Nephron (organoid): ENCODE measurements around the gene TMEM95.

Experiments used
- H3K27ac Mint-ChIP-seq, 3 experiments: 2 replicates each; pipeline ENCODE4 v1.8.0; 2020; ENCODE audit warnings: mixed read lengths in 3 of 3, mild to moderate bottlenecking in 2 of 3, moderate library complexity in 1 of 3
- H3K27me3 Mint-ChIP-seq: 2 replicates; pipeline ENCODE4 v1.8.0; 2021; ENCODE audit warnings: low read depth, mild to moderate bottlenecking, moderate library complexity, mixed read lengths
- H3K36me3 Mint-ChIP-seq: 2 replicates; pipeline ENCODE4 v1.8.0; 2020; ENCODE audit warnings: low read depth, mixed read lengths
- H3K4me1 Mint-ChIP-seq: 2 replicates; pipeline ENCODE4 v1.8.0; 2020; ENCODE audit warnings: mixed read lengths
- H3K4me3 Mint-ChIP-seq, 3 experiments: 2 replicates each; pipeline ENCODE4 v1.8.0; 2020; ENCODE audit warnings: mild to moderate bottlenecking in 3 of 3, mixed read lengths in 3 of 3, moderate library complexity in 2 of 3
- H3K9me3 Mint-ChIP-seq: 2 replicates; pipeline ENCODE4 v1.8.0; 2020; ENCODE audit warnings: mixed read lengths
- TF ChIP-seq, protein P1 (sequence below), 3 experiments: fragments of 200-600 bp; sonication (generic); IDR thresholded peaks; one replicate each; pipeline ENCODE4 v1.5.0; 2021; ENCODE audit warnings: antibody characterized with exemption in 3 of 3; ENCODE audit not compliant: unreplicated experiment in 3 of 3

TMEM95 gene

GRCh38 chr17:7341842-7342241 lies 13.1 kb upstream of the TMEM95 start:
- Mint-ChIP-seq H3K27ac (no peak overlapping the region), H3K4me3 (no peak overlapping the region), H3K27me3 (peaks cover 10% of the 10 kb centered on the region), H3K9me3 (no peaks in the 10 kb centered on the region), H3K4me1 (no peaks in the 10 kb centered on the region), H3K36me3 (no peaks in the 10 kb centered on the region)
- TF ChIP-seq, protein P1, sequence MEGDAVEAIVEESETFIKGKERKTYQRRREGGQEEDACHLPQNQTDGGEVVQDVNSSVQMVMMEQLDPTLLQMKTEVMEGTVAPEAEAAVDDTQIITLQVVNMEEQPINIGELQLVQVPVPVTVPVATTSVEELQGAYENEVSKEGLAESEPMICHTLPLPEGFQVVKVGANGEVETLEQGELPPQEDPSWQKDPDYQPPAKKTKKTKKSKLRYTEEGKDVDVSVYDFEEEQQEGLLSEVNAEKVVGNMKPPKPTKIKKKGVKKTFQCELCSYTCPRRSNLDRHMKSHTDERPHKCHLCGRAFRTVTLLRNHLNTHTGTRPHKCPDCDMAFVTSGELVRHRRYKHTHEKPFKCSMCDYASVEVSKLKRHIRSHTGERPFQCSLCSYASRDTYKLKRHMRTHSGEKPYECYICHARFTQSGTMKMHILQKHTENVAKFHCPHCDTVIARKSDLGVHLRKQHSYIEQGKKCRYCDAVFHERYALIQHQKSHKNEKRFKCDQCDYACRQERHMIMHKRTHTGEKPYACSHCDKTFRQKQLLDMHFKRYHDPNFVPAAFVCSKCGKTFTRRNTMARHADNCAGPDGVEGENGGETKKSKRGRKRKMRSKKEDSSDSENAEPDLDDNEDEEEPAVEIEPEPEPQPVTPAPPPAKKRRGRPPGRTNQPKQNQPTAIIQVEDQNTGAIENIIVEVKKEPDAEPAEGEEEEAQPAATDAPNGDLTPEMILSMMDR (IDR thresholded peaks at IDR 0.05; ENCODE audit: unreplicated experiment in 3 of 3) = no peak

DNA sequence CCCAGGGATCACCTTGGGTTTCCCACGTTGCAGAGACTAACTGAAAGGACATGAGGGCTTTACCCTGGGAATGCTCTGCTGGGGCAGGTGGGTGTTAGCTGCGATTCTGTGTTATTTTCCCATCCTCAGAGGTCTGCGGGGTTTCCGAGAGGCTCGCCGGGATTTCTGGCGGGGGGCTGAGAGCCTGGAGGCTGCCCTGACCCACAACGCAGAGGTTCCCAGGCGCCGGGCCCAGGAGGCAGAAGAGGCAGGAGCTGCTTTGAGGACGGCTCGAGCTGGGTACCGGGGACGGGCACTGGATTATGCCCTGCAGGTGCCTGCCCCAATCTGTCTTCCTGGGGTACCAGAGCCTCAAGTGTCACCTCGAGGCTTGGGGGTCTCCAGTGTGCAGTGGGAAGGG lies 11.7 kb upstream of the TMEM95 start:
- TF ChIP-seq, protein P1 (IDR thresholded peaks at IDR 0.05; ENCODE audit: unreplicated experiment in 3 of 3) = no peak
- Mint-ChIP-seq H3K4me1 (peaks cover 9% of the 10 kb centered on the region), H3K27me3 (peaks cover 11% of the 10 kb centered on the region), H3K27ac (no peak overlapping the region), H3K4me3 (no peak overlapping the region), H3K36me3 (no peaks in the 10 kb centered on the region), H3K9me3 (no peaks in the 10 kb centered on the region)

DNA sequence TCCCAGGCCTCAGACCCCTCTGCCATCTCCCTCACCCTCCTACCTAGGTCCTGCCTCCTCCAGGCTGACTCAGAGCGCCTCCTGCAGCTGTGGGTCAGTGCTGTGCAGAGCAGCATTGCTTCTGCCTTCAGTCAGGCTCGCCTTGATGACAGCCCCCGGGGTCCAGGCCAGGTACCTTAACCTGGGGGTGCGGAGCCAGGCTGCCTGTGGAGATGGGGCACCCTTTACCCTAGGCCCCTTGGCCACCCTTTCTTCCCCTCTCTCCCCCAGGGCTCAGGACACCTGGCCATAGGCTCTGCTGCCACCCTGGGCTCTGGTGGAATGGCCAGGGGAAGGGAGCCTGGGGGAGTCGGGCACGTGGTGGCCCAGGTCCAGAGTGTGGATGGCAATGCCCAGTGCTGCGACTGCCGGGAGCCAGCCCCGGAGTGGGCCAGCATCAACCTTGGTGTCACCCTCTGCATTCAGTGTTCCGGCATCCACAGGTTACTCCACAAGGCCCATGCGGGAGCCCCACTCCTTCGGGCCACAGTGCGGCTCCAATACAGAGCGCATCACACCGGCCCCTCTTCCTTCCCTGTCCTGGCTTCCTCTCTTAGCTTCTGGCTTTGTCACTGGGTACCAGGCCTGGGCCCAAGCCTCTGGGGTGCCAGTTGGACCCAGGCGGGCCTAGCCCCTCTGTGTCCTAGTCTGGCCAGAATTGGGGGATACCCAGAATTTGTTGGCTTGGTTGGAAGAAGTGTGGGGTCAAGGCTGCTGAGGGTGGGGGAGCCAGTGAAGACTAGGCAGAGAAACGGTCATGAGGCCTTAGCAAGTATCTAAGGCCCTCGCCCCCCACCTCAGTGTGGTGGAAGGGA lies 8.0 kb upstream of the TMEM95 start:
- peak overlapping the region in 2 of 3 experiments; percentile 11 to 48 for H3K4me3 Mint-ChIP-seq
- peaks cover 29% of the 10 kb centered on the region for H3K4me1 Mint-ChIP-seq
- TF ChIP-seq, protein P1 (IDR thresholded peaks at IDR 0.05; ENCODE audit: unreplicated experiment in 3 of 3) = no peak
- peak overlapping the region in 2 of 3 experiments; percentile 66 to 94 for H3K27ac Mint-ChIP-seq
- peaks cover 13% of the 10 kb centered on the region for H3K27me3 Mint-ChIP-seq
- no peaks in the 10 kb centered on the region for H3K9me3 Mint-ChIP-seq
- no peaks in the 10 kb centered on the region for H3K36me3 Mint-ChIP-seq

DNA sequence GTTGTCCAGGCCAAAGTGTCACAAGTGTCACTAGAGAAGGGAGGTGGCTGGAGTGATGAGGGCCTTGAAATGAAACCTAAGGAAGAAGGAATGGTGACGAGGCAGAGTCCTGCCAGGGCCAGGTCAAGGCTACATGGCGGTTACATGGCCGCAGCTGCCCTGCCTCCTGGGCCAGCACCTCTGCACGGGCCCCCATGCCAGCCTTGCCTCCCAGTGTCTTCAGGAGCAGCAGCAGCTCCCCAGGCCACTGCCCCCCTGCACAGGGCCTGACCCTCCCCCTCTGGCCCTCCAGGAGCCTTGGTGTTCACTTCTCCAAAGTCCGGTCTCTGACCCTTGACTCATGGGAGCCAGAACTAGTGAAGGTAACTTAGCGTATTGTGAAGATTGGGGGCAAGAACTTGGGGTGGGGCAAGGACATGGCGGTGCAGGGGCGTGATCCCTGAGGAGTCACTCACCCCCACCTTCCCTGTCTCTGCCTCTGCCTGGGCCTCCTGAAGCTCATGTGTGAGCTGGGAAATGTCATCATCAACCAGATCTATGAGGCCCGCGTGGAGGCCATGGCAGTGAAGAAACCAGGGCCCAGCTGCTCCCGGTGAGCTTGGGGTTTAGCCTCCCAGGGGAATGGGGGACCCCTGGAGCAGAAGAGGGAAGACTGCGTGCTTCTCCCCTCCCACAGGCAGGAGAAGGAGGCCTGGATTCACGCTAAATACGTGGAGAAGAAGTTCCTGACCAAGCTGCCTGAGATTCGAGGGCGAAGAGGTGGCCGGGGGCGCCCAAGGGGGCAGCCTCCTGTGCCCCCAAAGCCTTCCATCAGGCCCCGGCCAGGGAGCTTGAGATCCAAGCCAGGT lies 7.1 kb upstream of the TMEM95 start:
- Mint-ChIP-seq H3K9me3 (no peaks in the 10 kb centered on the region), H3K36me3 (no peaks in the 10 kb centered on the region), H3K27ac (peak overlapping the region in 2 of 3 experiments; percentile 66 to 94), H3K27me3 (peaks cover 13% of the 10 kb centered on the region), H3K4me1 (peaks cover 36% of the 10 kb centered on the region), H3K4me3 (peak overlapping the region; percentile 49 to 63 (median 53))
- TF ChIP-seq, protein P1 (IDR thresholded peaks at IDR 0.05; ENCODE audit: unreplicated experiment in 3 of 3) = no peak

GRCh38 chr17:7348478-7349242 lies 6.3 kb upstream of the TMEM95 start:
- Mint-ChIP-seq H3K27me3 (peaks cover 13% of the 10 kb centered on the region), H3K36me3 (no peaks in the 10 kb centered on the region), H3K27ac (peak overlapping the region; percentile 94 to 99 (median 99)), H3K4me1 (peaks cover 39% of the 10 kb centered on the region), H3K9me3 (no peaks in the 10 kb centered on the region), H3K4me3 (peak overlapping the region; percentile 91 to 97 (median 93))
- TF ChIP-seq, protein P1 (IDR thresholded peaks at IDR 0.05; ENCODE audit: unreplicated experiment in 3 of 3) = no peak
